Muscle of leg (tissue), 11 donors: ENCODE results near the gene CACNA1C. TPM values are rescaled to one million over a fixed set of nuclear protein-coding genes. Genes with fewer than 3 reads are reported as not detected.
A peak's percentile ranks its signal among the peaks of the same experiment; 100 is the strongest.

Experiments
- DNase-seq: peaks from one replicate; pipeline ENCODE4 v3.0.0; 2013
- H3K27ac ChIP-seq: one replicate; pipeline ENCODE4 v1.5.1; 2013; ENCODE audit warnings: mild to moderate bottlenecking, low read length, control low read depth
- H3K27me3 ChIP-seq: one replicate; pipeline ENCODE4 v1.6.1; 2013; ENCODE audit warnings: low read length; ENCODE audit not compliant: control insufficient read depth, insufficient read depth
- H3K36me3 ChIP-seq: one replicate; pipeline ENCODE4 v1.6.1; 2013; ENCODE audit warnings: low read length; ENCODE audit not compliant: control insufficient read depth, insufficient read depth
- H3K4me1 ChIP-seq: one replicate; pipeline ENCODE4 v1.6.1; 2013; ENCODE audit warnings: low read length; ENCODE audit not compliant: control insufficient read depth, insufficient read depth
- H3K4me3 ChIP-seq: one replicate; pipeline ENCODE4 v1.5.1; 2013; ENCODE audit warnings: low read length, control low read depth
- H3K9me3 ChIP-seq: replicated peaks from 2 replicates; pipeline ENCODE4 v1.6.1; 2013; ENCODE audit warnings: low read depth, low read length; ENCODE audit not compliant: control insufficient read depth
- WGBS: methylation state at CpG from one replicate; pipeline ENCODE4 v1.1.5; 2013; ENCODE audit warnings: missing lambda C conversion rate; ENCODE audit not compliant: insufficient coverage; 5-methylcytosine and 5-hydroxymethylcytosine counted together
- polyA plus RNA-seq, 8 donors: library from polyadenylated mRNA; unstranded; fragments of 120-200 nt; gene quantifications; one replicate each; pipeline versions ENCODE4 v1.2.1 to v1.2.3, GENCODE V29; 2013; ENCODE audit warnings: inconsistent platforms in 1 of 8, low replicate concordance in 1 of 8; ENCODE audit not compliant: insufficient read length in 8 of 8, insufficient read depth in 1 of 8
- total RNA-seq: library from RNA; stranded (reverse); fragments of 120-200 nt; gene quantifications from one replicate; pipeline ENCODE4 v1.2.4, GENCODE V29; 2013

CACNA1C gene
- total and polyA plus RNA-seq, 9 donors = 1.9 to 4.3 (median 3.6) TPM

DNA sequence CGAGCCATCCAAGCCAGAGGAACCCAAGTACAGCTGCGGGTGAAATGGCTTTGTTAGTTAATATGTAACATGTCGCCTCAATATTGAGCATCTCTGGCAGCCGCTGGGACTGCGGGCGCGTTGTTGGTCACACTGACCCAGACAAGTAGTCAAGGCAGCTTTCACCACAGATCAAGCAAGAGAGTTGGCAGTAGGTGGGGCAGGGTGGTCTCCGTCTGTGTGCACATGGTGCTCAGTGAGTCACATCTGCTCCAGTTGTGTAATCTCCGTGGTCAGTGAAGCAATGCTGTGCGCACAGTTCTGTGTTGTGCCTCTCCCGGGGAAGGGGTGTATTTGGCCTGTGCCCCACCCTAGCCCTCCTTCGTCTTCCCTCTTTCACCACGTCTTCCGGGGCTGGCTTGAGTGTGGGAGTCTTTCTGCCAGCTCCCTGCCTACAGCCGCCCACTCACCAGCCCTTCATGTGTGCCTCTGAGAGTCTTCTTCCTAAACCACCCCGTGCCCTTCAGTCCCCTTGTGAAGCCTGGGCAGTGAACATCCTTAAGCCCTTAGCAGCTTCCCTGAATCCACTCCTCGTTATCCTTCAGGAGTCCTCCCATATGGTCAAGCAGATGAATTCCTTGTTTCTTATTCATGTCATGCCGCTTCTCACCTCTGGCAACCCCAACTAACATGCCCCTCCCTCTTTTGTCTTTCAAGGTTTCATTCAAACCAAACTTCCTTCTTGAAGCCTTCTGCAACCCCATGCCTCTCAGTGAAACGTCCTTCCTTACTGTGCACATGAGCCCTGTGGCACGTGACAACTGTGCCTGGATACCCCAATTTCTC, 242.1 kb downstream of the CACNA1C start:
- Histone ChIP-seq H3K4me1 (peaks cover 9% of the 10 kb centered on the region), H3K36me3 (no peaks in the 10 kb centered on the region), H3K4me3 (no peak overlapping the region), H3K9me3 (no peaks in the 10 kb centered on the region), H3K27ac (no peak overlapping the region), H3K27me3 (peaks cover 7% of the 10 kb centered on the region)
- WGBS = 80% methylated on average over 20 of the region's 20 CpGs
- DNase-seq = no peak

DNA sequence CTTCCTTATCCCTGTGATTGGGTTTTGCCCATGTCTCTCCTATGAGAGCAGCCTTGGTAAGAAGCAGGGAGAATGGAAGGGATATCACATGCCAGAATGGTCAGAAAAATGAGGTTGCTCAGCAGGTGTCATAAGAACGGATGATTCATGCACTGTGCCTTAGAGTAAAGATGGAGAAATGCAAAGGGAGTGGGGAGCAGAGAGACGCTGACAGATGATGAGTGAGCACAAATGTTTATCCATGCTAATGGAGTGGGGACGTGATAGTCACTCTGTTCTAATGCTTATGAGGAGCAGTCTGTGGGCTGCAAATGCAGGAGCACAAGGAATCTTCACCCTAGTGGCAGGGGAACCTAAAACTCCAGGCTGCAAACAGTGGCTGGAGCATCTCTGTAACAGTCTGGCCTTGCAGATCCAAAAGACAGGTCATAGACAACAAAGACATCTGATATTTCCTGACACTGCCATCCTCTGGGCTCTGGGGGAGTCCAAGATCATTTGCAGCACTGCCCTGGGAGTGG, 243.2 kb downstream of the CACNA1C start:
- 39% methylated on average over 2 of the region's 3 CpGs for WGBS
- DNase-seq = no peak

DNA sequence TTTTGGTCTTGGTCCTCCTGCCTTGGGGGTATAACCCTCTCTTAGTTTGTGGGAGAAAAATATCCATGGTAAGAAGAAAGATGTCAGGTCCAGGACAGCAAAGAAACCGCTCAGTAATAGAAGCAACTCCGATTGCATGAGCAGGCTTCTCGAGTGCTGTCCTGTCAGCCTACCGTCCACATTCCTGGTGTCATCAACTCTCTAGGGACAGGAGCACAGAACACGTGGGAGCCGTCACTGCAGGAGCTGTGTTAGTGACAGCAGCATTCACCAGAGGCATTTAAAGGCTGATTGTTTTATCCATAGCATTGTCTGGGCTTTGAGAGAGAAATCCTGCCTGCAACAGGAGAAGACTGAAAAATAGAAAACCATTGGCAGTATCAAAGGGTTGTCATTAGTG, 244.2 kb downstream of the CACNA1C start:
- DNase-seq = no peak
- peaks cover 4% of the 10 kb centered on the region for H3K27me3 ChIP-seq
- 56% methylated on average over 6 of the region's 6 CpGs for WGBS
- H3K4me3 ChIP-seq = no peak overlapping the region
- H3K9me3 ChIP-seq = no peaks in the 10 kb centered on the region
- no peaks in the 10 kb centered on the region for H3K36me3 ChIP-seq
- H3K27ac ChIP-seq = no peak overlapping the region
- peaks cover 16% of the 10 kb centered on the region for H3K4me1 ChIP-seq

More for the DNA sequence above, 243.2 kb downstream of the CACNA1C start:
- H3K4me3 ChIP-seq = no peak overlapping the region
- H3K9me3 ChIP-seq = no peaks in the 10 kb centered on the region
- H3K27me3 ChIP-seq = peaks cover 4% of the 10 kb centered on the region
- H3K36me3 ChIP-seq = no peaks in the 10 kb centered on the region
- peaks cover 9% of the 10 kb centered on the region for H3K4me1 ChIP-seq
- no peak overlapping the region for H3K27ac ChIP-seq

DNA sequence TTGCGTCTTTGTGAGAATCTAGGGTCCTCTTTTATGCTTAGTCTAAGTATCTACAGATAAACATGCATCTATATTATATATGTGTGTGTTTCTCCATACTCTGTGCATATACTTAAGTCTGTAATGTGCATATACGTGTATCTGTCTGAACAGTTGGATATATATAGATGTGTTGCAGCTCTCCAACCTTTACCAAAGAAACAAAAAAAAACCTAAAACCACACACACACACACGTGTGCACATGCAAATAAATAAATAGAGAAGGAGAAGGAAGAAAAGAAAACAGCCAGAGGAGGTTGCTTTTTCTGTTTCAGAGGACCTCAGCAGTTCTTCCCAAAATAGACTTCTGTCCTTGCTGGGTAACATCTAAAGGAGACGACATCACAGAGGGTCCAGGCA, 244.9 kb downstream of the CACNA1C start:
- Histone ChIP-seq H3K27me3 (peaks cover 2% of the 10 kb centered on the region), H3K4me1 (peaks cover 20% of the 10 kb centered on the region), H3K9me3 (no peaks in the 10 kb centered on the region), H3K36me3 (no peaks in the 10 kb centered on the region), H3K27ac (no peak overlapping the region), H3K4me3 (no peak overlapping the region)
- DNase-seq = no peak
- WGBS = 83% methylated on average over 1 of the region's 4 CpGs

DNA sequence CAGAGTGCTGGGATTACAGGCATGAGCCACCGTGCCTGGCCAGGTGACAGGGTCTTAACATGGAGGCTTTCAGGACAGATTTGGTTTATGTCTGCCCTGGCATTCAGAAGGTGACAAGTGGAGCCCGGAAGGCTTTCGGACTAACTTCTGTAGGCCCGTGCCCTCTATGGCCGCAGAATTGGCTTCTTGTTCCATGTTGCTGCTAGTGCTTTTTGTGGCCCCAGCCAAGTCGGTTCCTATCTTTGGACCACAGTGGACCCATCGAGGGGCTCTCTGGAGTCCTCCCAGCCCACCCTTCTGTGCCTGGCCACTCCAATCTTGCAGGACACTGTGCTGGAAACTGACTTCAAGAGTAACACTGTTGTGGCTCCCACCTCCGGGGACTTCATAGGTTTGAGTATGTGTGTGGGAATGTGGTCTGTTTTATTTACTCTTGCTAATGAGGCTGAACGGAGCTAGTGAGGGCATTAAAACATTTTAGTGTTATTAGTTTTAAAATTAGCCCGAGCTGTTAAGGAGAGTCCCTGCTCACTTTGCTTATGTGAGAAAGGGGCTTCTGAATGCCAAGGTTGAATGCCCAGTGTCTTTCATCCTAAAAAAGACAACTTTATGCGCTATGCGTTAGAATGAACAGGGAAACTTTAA, 245.9 kb downstream of the CACNA1C start:
- Histone ChIP-seq H3K27me3 (peaks cover 5% of the 10 kb centered on the region), H3K9me3 (no peaks in the 10 kb centered on the region), H3K4me1 (peaks cover 20% of the 10 kb centered on the region), H3K36me3 (no peaks in the 10 kb centered on the region), H3K27ac (no peak overlapping the region), H3K4me3 (no peak overlapping the region)
- 74% methylated on average over 9 of the region's 12 CpGs for WGBS
- DNase-seq = no peak

DNA sequence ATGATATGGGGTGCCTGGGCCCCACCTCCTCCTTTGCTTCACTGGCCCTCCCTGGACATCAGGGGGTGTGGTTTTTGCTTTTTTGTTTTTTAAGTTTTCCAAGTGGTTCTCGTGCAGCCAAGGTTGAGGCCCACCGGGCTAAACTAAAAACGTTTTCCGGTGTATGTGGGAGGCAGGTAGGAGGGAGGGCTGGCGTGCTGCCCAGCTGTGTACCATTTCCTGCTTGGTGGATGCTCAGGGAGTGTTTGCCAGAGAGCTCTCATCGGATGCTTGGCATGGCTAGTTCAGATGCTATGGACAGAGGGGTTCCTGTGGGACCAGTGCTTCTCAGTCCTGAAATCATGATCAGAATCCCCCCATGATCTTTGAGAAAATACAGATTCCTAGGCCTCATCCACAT, 246.4 kb downstream of the CACNA1C start:
- Histone ChIP-seq H3K4me3 (no peak overlapping the region), H3K36me3 (no peaks in the 10 kb centered on the region), H3K9me3 (no peaks in the 10 kb centered on the region), H3K4me1 (peaks cover 20% of the 10 kb centered on the region), H3K27me3 (peaks cover 5% of the 10 kb centered on the region), H3K27ac (no peak overlapping the region)
- DNase-seq = peak; percentile 58
- 19% methylated on average over 5 of the region's 6 CpGs for WGBS

DNA sequence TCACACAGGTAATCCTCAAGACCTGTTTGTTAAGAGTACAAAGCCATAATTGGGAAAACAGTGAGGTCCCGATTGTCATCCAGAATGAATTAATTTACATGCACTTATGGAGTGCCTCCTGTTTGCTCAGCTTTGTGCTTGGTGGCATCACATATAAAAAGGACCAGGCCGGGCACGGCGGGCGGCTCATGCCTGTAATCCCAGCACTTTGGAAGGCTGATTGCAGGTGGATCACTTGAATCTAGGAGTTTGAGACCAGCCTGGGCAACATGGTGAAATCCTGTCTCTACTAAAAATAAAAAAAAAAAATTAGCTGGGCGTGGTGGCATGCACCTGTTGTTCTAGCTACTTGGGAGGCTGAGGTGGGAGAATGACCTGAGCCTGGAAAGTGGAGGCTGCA, 247.4 kb downstream of the CACNA1C start:
- H3K4me3 ChIP-seq = no peak overlapping the region
- H3K36me3 ChIP-seq = no peaks in the 10 kb centered on the region
- no peak for DNase-seq
- H3K9me3 ChIP-seq = no peaks in the 10 kb centered on the region
- 80% methylated on average over 2 of the region's 6 CpGs for WGBS
- no peak overlapping the region for H3K27ac ChIP-seq
- peaks cover 20% of the 10 kb centered on the region for H3K4me1 ChIP-seq
- peaks cover 9% of the 10 kb centered on the region for H3K27me3 ChIP-seq

DNA sequence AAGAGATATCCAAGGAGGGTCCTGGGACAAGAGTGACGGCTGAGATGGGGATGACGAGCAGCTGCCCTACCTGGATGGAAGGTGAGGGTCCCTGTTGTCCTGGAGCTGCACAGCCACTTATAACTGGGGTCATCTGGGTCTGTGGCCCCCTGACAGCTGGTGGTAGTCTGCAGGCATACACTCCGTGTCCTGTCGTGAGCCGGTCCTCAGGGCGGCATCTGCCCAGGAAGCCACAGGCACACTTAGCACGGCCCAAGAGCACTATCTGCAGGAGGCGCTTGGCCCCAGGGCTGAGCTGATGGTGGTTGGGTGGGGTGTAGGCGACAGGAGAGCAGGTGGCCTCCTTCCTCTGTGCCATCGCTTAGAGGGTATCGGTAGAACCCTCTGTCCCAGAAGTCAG, 248.1 kb downstream of the CACNA1C start:
- WGBS = 90% methylated on average over 8 of the region's 11 CpGs
- Histone ChIP-seq H3K9me3 (no peaks in the 10 kb centered on the region), H3K4me1 (peaks cover 20% of the 10 kb centered on the region), H3K27me3 (peaks cover 11% of the 10 kb centered on the region), H3K4me3 (no peak overlapping the region), H3K36me3 (no peaks in the 10 kb centered on the region), H3K27ac (no peak overlapping the region)
- DNase-seq = no peak

DNA sequence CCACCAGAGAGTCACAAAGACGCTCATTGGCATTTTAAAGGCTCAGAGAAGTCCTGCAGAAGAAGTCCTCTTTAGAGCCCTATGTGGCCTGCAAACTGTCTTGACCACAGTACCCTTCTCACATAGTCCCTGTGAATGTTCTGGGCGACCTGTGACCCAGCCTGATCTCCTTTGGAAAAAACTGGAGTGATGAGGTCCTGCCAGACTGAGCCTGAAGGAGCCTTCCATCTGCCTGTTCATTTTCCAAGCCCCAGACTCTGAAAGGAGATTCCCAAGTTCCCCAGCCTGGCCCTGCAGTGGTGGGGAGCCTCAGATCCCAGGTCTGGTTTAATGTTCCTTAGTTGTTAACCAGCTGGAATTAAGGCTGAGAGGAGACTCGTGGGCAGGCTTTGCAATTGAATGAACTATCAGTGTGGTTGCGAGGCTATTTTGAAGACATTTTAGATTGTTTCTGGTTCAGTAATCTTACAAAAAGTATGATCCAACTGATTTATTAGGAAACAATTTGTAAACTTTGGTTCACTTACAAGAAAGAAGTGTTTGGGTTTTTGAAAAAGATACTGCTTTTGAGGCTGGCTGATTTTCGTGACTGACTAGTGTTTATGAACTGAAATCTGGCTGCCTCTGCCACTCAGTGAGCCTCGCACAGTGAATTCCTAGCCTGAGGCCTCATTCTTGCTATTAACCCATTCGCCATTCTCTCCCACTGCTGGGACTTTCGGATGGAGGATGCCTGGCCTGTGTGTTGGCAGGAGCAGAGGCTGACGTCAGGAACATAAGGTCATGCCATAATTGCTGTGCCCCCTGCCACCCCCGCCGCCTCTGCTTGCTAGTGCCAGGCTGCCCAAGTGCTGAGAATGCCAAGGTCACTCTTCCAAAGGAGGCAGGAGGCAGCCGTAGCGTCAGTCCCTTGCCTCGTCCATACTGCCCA, 249.0 kb downstream of the CACNA1C start:
- H3K4me1 ChIP-seq = peaks cover 15% of the 10 kb centered on the region
- H3K27ac ChIP-seq = peak overlapping the region; percentile 35

More for the DNA sequence above, 249.0 kb downstream of the CACNA1C start:
- peaks cover 11% of the 10 kb centered on the region for H3K27me3 ChIP-seq
- peak; percentile 50 for DNase-seq
- no peaks in the 10 kb centered on the region for H3K9me3 ChIP-seq
- no peaks in the 10 kb centered on the region for H3K36me3 ChIP-seq
- WGBS = 63% methylated on average over 5 of the region's 14 CpGs
- H3K4me3 ChIP-seq = no peak overlapping the region
